GM12864 (cell line): ENCODE results near the gene SLC26A8.
"Not testable (repeated sequence)": the region's sequence is repeated elsewhere in the genome, so short reads cannot be mapped to it uniquely, and the experiment has no call there.

ENCODE experiments used
- DNase-seq: peaks from one replicate; pipeline ENCODE4 v3.0.0-alpha.2; 2011; ENCODE audit warnings: low read depth
- H3K4me3 ChIP-seq: 2 replicates; pipeline ENCODE4 v1.5.1; 2011; ENCODE audit warnings: mild to moderate bottlenecking, low read depth, low read length, control low read depth
- CTCF ChIP-seq: IDR thresholded peaks from 2 replicates; pipeline ENCODE4 v1.5.1; 2011; ENCODE audit warnings: low read depth, mild to moderate bottlenecking, moderate library complexity, low read length, control low read depth, inconsistent platforms; ENCODE audit errors: missing control alignments

Gene SLC26A8

GRCh38 chr6:35980991-35981645, 43.3 kb downstream of the SLC26A8 start:
- no peak for TF ChIP-seq CTCF

GRCh38 chr6:35980126-35980525, 44.3 kb downstream of the SLC26A8 start:
- DNase-seq, H3K4me3 ChIP-seq: not testable (repeated sequence)

More at GRCh38 chr6:35980991-35981645, 43.3 kb downstream of the SLC26A8 start:
- no peak for DNase-seq
- no peak overlapping the region for H3K4me3 ChIP-seq

- H3K4me3 ChIP-seq: no peak overlapping the region
- DNase-seq: no peak
- TF ChIP-seq CTCF: no peak
Measured at GRCh38 chr6:35977308-35977707, 47.1 kb downstream of the SLC26A8 start.

- H3K4me3 ChIP-seq: no peak overlapping the region
- peak; percentile 62 for DNase-seq
- no peak for TF ChIP-seq CTCF
Measured at GRCh38 chr6:35973670-35974222, 50.7 kb downstream of the SLC26A8 start.

- peak; percentile 24 for TF ChIP-seq CTCF
- DNase-seq: no peak
- H3K4me3 ChIP-seq: no peak overlapping the region
Measured at GRCh38 chr6:35972471-35973367, 51.7 kb downstream of the SLC26A8 start.

- TF ChIP-seq CTCF: no peak
- no peak for DNase-seq
Measured at GRCh38 chr6:35970181-35970580, 54.3 kb downstream of the SLC26A8 start.

GRCh38 chr6:35969646-35970045, 54.8 kb downstream of the SLC26A8 start:
- H3K4me3 ChIP-seq: no peak overlapping the region
- TF ChIP-seq CTCF: no peak
- DNase-seq: no peak

More at GRCh38 chr6:35970181-35970580, 54.3 kb downstream of the SLC26A8 start:
- H3K4me3 ChIP-seq: no peak overlapping the region
